Measurements from ENCODE around the gene SGCB. TPM values are rescaled to one million over a fixed set of nuclear protein-coding genes. Genes with fewer than 3 reads are reported as not detected.

The SGCB gene, protein sequence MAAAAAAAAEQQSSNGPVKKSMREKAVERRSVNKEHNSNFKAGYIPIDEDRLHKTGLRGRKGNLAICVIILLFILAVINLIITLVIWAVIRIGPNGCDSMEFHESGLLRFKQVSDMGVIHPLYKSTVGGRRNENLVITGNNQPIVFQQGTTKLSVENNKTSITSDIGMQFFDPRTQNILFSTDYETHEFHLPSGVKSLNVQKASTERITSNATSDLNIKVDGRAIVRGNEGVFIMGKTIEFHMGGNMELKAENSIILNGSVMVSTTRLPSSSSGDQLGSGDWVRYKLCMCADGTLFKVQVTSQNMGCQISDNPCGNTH
- 54.5 TPM for total RNA-seq

DNA sequence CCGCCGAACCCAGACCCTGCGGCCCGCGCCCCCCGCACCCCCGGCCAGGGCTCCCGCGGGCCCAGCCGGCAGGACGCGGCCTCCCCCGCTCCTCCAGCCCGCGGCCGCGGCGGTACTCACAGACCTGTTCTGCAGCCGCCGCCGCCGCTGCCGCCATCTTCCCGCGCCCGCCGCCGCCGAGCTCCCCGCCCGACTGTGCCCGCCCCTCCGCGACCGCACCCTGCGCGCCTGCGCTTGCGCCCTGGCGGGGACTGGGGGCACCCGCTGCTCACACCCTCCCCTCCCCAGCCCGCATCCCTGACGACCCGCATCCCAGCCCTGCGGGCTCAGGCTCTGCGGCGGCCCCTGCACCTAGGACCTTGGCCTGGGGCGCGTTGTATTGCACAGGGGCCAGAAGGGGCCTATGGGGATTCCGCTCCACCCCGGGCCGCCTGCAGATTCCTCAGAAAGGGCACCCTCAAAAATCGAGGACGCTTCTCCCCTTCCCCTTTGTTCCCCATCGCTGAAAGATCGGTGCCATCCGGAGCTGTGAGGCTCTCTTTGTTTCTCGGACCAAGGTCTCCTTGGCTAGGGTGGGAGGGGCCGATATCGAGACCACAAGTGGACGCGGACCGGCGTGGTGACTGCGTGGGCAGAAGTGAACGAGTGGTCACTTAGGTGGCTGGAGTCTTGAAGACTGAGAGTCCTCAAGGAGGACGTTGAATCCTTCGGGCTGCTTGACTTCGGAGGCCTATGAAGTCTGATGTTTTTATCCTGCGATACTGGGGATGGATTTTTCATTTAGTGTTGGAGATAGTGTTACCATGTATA is at the start of gene SGCB:
SGCB (minus strand) TSS at position 197 of the 810 bp plus-strand sequence; CDS start at position 157, 40 bp downstream.

DNA sequence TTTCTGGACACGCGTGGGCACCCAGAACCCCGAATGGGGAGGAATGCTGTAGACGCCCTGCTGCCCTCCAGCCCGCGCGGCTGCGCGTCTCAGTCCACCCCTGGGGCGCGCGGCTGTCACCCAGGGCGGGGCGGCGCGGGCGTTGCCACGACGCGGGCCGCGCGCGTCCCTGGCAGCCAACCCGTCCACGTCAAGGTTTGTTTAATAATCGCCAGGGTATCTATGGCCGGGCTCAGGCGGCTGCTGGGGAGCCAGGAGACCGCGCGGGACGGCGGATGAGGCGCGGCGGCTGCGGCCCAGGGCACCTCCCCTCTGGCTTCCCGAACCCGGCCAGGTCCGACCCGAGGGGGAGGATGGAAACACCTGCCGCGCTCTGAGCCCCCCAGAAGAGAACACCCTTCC is 13.1 kb upstream of the SGCB start, which contains the start of gene SPATA18:
SPATA18 (plus strand) TSS at position 92 of the 402 bp plus-strand sequence. CDS start 401 bp downstream, outside the sequence.

GRCh38 chr4:52019936-52020657 is 18.0 kb downstream of the SGCB start, which contains the start of gene LRRC66:
TSS of gene LRRC66 (minus strand) at chr4:52020363. CDS start at chr4:52017613, 2,750 bp downstream.

Small RNA genes lying within 50 kb of the gene (small RNA-seq; reads per million reads assigned to genes)
- not detected for gene AC104784.1 (ENCODE audit: low replicate concordance)

Other genes with a start within 250 kb of the SGCB start
- 36.1 TPM for gene DCUN1D4, start 195.1 kb downstream of the SGCB start, total RNA-seq
- 0.82 TPM for gene LRRC66, start 17.9 kb downstream of the SGCB start, total RNA-seq
- 1.9 TPM for gene SPATA18, start 13.0 kb upstream of the SGCB start, total RNA-seq

Measured in metanephros (tissue), 2 donors.